GM19035 (cell line): ENCODE measurements around the gene SGK1.
A peak's percentile ranks its signal among the peaks of the same experiment; 100 is the strongest.
"Not testable (repeated sequence)": the region's sequence is repeated elsewhere in the genome, so short reads cannot be mapped to it uniquely, and the experiment has no call there.

ENCODE experiments used
- ATAC-seq: cut with Tn5 transposase; IDR thresholded peaks from one replicate; pipeline ENCODE4 v1.9.1; 2021; ENCODE audit not compliant: unreplicated experiment

The SGK1 gene

DNA sequence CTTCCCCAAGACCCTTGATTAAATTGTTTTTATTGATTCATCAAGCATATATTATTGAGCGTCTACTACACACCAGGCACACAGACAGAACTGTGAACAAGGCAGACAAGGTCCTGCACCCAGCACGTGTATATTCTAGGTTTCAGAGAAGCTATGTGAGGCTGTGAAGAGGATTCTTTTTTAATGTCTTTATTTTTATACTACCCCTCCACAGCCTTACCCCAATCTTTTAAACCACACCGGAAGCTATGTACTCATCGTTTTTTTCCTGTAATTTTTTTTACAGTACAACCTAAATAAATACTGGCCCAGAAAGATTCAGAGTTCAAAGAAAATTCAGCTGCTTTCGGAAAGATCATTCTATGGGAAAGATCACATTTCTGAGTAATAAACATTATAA is 10.0 kb downstream of the SGK1 start:
- ATAC-seq = no peak

GRCh38 chr6:134307075-134307474 is 10.8 kb downstream of the SGK1 start:
- no peak for ATAC-seq

GRCh38 chr6:134304381-134304780 is 13.5 kb downstream of the SGK1 start:
- ATAC-seq = not testable (repeated sequence)

- no peak for ATAC-seq
These were observed 14.0 kb downstream of the SGK1 start for GRCh38 chr6:134303891-134304290.

GRCh38 chr6:134299236-134299635 is 18.7 kb downstream of the SGK1 start:
- ATAC-seq = no peak

DNA sequence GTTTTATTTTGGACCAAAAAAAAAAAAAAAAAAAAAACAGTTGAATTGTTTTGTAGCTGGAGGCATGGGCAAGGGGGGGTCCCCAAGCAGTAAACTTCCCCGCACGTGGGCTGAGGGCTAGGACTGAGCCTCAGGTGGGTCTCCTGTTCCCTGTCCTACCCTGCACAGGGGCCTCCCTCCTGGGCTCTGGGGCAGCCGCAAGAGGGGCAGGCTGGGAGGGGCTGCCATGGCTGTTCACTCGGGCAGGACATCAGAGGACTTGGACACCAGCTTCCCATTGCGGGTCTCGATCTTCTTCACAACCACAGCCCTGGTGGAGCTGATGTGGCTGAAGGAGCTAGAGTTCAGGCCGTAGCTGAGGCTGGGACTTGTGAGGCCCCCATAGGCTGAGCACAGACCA is 21.1 kb downstream of the SGK1 start:
- no peak for ATAC-seq

- ATAC-seq = no peak
These were observed 21.9 kb downstream of the SGK1 start for GRCh38 chr6:134295953-134296553.

GRCh38 chr6:134293659-134294161 is 24.2 kb downstream of the SGK1 start:
- no peak for ATAC-seq

DNA sequence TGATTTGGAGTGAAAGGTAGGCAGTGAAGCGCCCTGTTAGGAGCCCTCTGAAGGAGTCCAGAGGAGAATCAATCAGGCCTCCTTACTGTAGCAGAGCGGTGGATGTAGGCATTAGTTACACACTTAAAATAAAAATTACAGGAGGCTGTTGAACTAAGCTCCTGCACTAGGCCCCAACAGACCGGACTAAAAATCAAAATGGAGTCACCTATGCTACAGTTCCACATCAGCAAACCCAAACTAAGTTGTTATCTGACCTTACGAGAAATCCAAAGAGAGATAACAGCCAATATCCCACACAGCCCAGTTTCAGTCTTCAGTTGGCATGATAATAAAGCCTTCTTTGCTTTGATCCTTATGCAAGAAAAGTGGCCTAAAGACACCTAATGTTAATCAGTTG is 26.8 kb downstream of the SGK1 start:
- ATAC-seq = no peak

GRCh38 chr6:134289204-134289575 is 28.7 kb downstream of the SGK1 start:
- ATAC-seq = no peak

GRCh38 chr6:134288538-134289203 is 29.2 kb downstream of the SGK1 start:
- ATAC-seq = peak; percentile 58

GRCh38 chr6:134287859-134288537 is 29.9 kb downstream of the SGK1 start:
- ATAC-seq = peak; percentile 34

- ATAC-seq = no peak
These were observed 35.1 kb downstream of the SGK1 start for GRCh38 chr6:134282816-134283215.

GRCh38 chr6:134281388-134281787 is 36.5 kb downstream of the SGK1 start:
- no peak for ATAC-seq

DNA sequence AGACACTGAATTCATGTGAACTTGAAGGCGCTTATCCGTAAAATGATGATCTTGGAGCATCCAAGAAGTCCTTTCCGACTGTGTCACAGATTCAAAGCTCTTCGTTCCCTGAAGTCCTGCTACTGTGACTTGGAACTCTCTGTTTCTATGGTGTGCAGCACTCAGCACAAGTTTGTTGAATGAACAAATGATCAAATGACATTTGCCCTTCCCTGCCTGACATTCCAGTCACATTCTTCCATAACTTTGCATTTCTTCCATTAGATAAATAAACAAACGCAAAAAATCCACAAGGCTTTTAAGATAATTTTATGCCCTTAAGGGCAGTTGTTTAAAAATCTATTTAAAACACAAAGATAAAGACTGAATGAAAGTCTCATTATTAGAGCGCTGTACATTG is 39.9 kb downstream of the SGK1 start:
- no peak for ATAC-seq

- not testable (repeated sequence) for ATAC-seq
These were observed 41.0 kb downstream of the SGK1 start for GRCh38 chr6:134276891-134277377.

- no peak for ATAC-seq
These were observed 45.5 kb downstream of the SGK1 start for GRCh38 chr6:134272374-134272773.

DNA sequence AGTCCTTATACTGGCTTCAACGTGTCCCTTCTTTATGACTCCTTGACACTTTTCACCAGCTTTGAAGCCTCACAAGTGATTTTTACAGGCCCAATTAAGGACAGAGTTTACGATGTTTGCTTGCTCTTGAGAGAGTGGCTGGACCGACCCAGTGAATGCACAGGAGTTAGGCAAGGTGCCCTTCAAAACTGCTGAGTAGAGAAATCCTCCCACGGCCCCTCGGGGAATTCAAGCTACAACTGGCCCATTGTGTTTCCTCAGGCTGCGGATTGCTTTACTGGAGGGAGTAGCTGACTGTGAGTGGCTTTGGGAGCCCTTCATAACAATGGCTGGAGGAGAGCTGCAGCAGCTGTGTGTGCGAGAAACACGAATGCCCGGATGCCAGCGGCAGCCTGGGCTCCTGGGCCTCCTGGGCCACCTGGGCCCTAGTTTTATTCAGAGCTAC is 50.0 kb downstream of the SGK1 start:
- no peak for ATAC-seq

DNA sequence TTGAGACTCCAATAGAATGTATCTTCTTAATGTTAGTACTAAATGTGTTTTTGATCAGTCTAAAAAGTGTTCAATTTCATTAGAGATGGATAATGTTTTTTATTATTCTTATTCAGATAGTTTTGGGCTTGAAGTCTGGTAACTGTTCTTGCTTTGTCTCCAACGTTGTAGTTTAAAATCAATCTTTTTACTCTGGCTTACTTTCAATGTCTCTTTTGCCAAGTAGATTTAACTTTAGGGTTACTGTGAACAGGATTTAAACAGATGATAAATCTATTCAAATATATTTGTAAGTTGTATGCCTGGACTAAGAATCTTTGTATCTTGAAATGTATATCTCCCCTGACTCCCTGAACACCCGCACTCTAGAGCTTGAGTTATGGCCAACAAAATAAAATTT is 51.1 kb downstream of the SGK1 start:
- ATAC-seq = no peak

GRCh38 chr6:134261766-134262165 is 56.1 kb downstream of the SGK1 start:
- ATAC-seq = no peak

DNA sequence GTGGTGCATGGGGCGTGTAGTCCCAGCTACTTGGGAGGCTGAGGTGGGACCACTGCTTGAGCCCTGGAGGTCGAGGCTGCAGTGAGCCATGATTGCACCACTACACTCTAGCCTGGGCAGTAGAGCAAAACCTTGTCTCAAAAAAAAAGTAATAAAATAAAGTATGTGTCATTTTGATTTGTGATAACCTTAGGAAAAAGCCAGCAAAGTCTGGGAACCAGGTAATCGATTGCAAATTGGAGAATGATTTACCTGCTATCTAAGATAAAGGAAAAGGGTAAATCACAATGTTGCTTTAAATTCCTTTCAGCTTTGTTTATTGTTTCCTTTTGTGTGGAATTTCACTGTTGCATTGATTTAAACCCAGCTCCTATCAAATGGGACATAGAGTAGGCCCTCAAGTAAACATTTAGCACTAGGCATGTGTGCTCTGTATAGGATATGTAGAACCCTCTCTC is 59.0 kb downstream of the SGK1 start:
- no peak for ATAC-seq

DNA sequence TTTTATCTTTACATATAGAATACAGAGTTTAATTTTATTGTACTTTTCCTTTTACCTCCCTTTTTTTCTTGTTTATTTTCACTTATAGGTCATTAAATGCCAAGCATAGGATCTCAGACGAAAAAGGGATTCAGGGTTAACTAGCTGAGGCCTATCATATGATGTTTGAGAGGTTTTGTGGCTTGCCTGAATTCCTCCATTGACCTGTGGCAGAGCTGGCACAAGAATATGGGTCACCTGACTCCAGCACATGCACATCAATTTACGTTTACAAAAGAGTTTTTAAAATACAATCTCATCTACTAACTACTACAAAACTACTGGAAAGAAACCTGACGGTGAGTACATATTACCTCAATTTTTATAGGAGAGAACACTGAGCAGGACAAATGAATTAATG is 60.4 kb downstream of the SGK1 start:
- ATAC-seq = no peak
